22Rv1 (cell line): ENCODE results near the gene CAPZB.

ENCODE experiments used
- CTCF ChIP-seq: fragments of 450-650 bp; IDR thresholded peaks from 2 replicates; pipeline ENCODE4 v1.5.1; 2017; ENCODE audit warnings: mild to moderate bottlenecking
- ZFX ChIP-seq: fragments of 450-650 bp; IDR thresholded peaks from 2 replicates; pipeline ENCODE4 v1.6.1; 2017; ENCODE audit warnings: antibody characterized with exemption, borderline replicate concordance

- no peak for TF ChIP-seq CTCF
- no peak for TF ChIP-seq ZFX
These were observed 60.4 kb downstream of the CAPZB start for GRCh38 chr1:19424651-19425570.
